Heart right ventricle (tissue), 16 donors: ENCODE results near the gene KHDRBS2. TPM values are rescaled to one million over a fixed set of nuclear protein-coding genes. Genes with fewer than 3 reads are reported as not detected.

Experiments used
- ATAC-seq, 8 donors: fragments of 200-7000 bp; cut with Tn5 transposase; one replicate each; pipeline ENCODE4 v1.9.1; 2020; ENCODE audit warnings: mild to moderate bottlenecking in 8 of 8, moderate library complexity in 8 of 8, moderate number of reproducible peaks in 1 of 8
- DNase-seq, 2 donors: peaks; one replicate each; pipeline ENCODE4 v3.0.0-alpha.2; 2020
- H3K27ac ChIP-seq, 10 donors: fragments of 200-600 bp; sonication (generic) in 2 of 10; one replicate each; pipeline versions ENCODE4 v1.5.0 to v1.8.0; 2020 to 2022; ENCODE audit warnings: mild to moderate bottlenecking in 3 of 10
- H3K27me3 ChIP-seq, 7 donors: fragments of 200-600 bp; one replicate each; pipeline ENCODE4 v1.8.0; 2021 to 2022; ENCODE audit warnings: mild to moderate bottlenecking in 2 of 7
- H3K36me3 ChIP-seq, 9 donors: fragments of 200-600 bp; sonication (generic) in 1 of 9; one replicate each; pipeline versions ENCODE4 v1.5.0 to v1.8.0; 2020 to 2022; ENCODE audit warnings: mild to moderate bottlenecking in 2 of 9
- H3K4me1 ChIP-seq, 9 donors: fragments of 200-600 bp; sonication (generic) in 1 of 9; one replicate each; pipeline versions ENCODE4 v1.5.0 to v1.8.0; 2020 to 2022; ENCODE audit warnings: mild to moderate bottlenecking in 4 of 9
- H3K4me3 ChIP-seq, 10 donors: fragments of 200-600 bp; sonication (generic) in 2 of 10; one replicate each; pipeline versions ENCODE4 v1.5.0 to v1.8.0; 2020 to 2022; ENCODE audit warnings: mild to moderate bottlenecking in 7 of 10, moderate library complexity in 2 of 10
- H3K9me3 ChIP-seq, 11 donors: fragments of 200-600 bp in 10 of 11; sonication (generic) in 2 of 11; one replicate each; pipeline versions ENCODE4 v1.5.0 to v1.8.0; 2013 to 2022; ENCODE audit warnings: mild to moderate bottlenecking in 2 of 11, control low read depth in 1 of 11, moderate library complexity in 1 of 11
- CTCF ChIP-seq, 9 donors: fragments of 200-600 bp; sonication (generic) in 2 of 9; IDR thresholded peaks; one replicate each; pipeline versions ENCODE4 v1.5.0 to v1.8.0; 2021 to 2022; ENCODE audit warnings: antibody characterized with exemption in 9 of 9, mild to moderate bottlenecking in 5 of 9, moderate library complexity in 1 of 9
- whole genome bisulfite sequencing, 2 donors: extraction: QIAGEN DNeasy Blood & Tissue Kit; methylation state at CpG; one replicate each; pipeline ENCODE4 v1.1.7; 2013; ENCODE audit warnings: inconsistent platforms in 1 of 2; 5-methylcytosine and 5-hydroxymethylcytosine counted together
- intact Hi-C, 10 donors: fragments of 100-400 bp; cut with DNase I; formaldehyde crosslinking; loops; one replicate each; pipeline versions ENCODE4 v1.11.1 to v1.14.2; 2022
- polyA plus RNA-seq, 2 donors: library from polyadenylated mRNA; stranded (reverse); fragments of 200-250 nt; gene quantifications; one replicate each; pipeline ENCODE4 v1.2.3, GENCODE V29; 2013
- total RNA-seq, 10 donors: library from RNA; stranded (reverse); fragmentation: NEBNext Ultra II Directional in 3 of 10; extraction: Animal tissue kit (Norgen Biotek cat#: 25700) in 3 of 10; gene quantifications; one replicate each; pipeline versions ENCODE4 v1.2.1 to v1.2.4, GENCODE V29; 2021 to 2023
- donor health status: Arrhythmogenic right ventricular cardiomyopathy.
- donor health status: ischemic (EF 13 %, LVEDD 7.1; RV severe dilation, severe dysfunction).
- donor health status: healthy with polysubstance abuse.
- donor health status: DM: no; HTN: yes; CAD: no.
- donor health status: DM: no; HTN: no; CAD: no.
- donor health status: ischemic (EF 25% LVEDD 6.9; RV normal size, moderate dysfunction).
- donor health status: ischemic (EF 25% LVEDD 5.7; RV mildly dilated, moderate dysfunction).
- donor health status: healthy.
- donor health status: DM: yes; HTN: yes; CAD: no.
- donor health status: Ischemic cardiomyopathy.
- donor health status: ischemic (EF 35%, LVEDD 5.7; RV mildly dilated, moderate dysfunction).
- donor health status: nonischemic (EF 11% LVEDD 7.7; RV severe dilation, severe dysfunction).
- donor health status: DM: yes; HTN: yes; CAD: no.
- donor health status: PGD.
- donor health status: ischemic (EF 29% LVEDD 5.4; RV normal size, mild dysfunction).
- donor health status: nonischemic (EF 23%, LVEDD 6.1; RV moderate dilation, normal function).

The KHDRBS2 gene
- total and polyA plus RNA-seq, 12 donors, result 0.09 to 0.15 (median 0.14) TPM; not detected in 9

GRCh38 chr6:62280099-62280498 is 5.9 kb downstream of the KHDRBS2 start:
- WGBS, 2 donors, result 84 to 89% methylated on average over 3 of the region's 3 CpGs
- Histone ChIP-seq H3K27me3 (peaks cover 0 to 16% (median 2%) of the 10 kb centered on the region in 7 donors), H3K36me3 (no peaks in the 10 kb centered on the region), H3K27ac (no peak overlapping the region), H3K4me3 (no peak overlapping the region), H3K9me3 (no peaks in the 10 kb centered on the region), H3K4me1 (peaks cover 0 to 2% (median 0%) of the 10 kb centered on the region in 9 donors)
- intact Hi-C loops, result no loop called here
- DNase-seq, result no peak
- ATAC-seq, result no peak
- no peak for TF ChIP-seq CTCF (IDR thresholded peaks at IDR 0.05)

GRCh38 chr6:62272114-62272513 is 13.9 kb downstream of the KHDRBS2 start:
- intact Hi-C loops, result no loop called here
- ATAC-seq (no peak), DNase-seq (no peak)
- 78 to 82% methylated on average over 1 of the region's 1 CpG for WGBS, 2 donors
- Histone ChIP-seq H3K4me3 (no peak overlapping the region), H3K36me3 (no peaks in the 10 kb centered on the region), H3K27ac (no peak overlapping the region), H3K9me3 (no peaks in the 10 kb centered on the region), H3K27me3 (no peaks in the 10 kb centered on the region), H3K4me1 (no peaks in the 10 kb centered on the region)
- TF ChIP-seq CTCF (IDR thresholded peaks at IDR 0.05), result no peak

GRCh38 chr6:62265906-62266525 is 20.0 kb downstream of the KHDRBS2 start:
- H3K4me3 ChIP-seq, result no peak overlapping the region
- TF ChIP-seq CTCF (IDR thresholded peaks at IDR 0.05), result no peak
- no peaks in the 10 kb centered on the region for H3K4me1 ChIP-seq
- no peaks in the 10 kb centered on the region for H3K9me3 ChIP-seq
- intact Hi-C loops, result no loop called here
- ATAC-seq, result no peak
- H3K27ac ChIP-seq, result no peak overlapping the region
- no peaks in the 10 kb centered on the region for H3K36me3 ChIP-seq
- H3K27me3 ChIP-seq, result no peaks in the 10 kb centered on the region
- DNase-seq, result no peak
- WGBS, 2 donors, result 54 to 55% methylated on average over 3 of the region's 3 CpGs

- DNase-seq (no peak), ATAC-seq (no peak)
- H3K4me1 ChIP-seq, result no peaks in the 10 kb centered on the region
- no peak overlapping the region for H3K27ac ChIP-seq
- no peaks in the 10 kb centered on the region for H3K9me3 ChIP-seq
- no peaks in the 10 kb centered on the region for H3K36me3 ChIP-seq
- no peak overlapping the region for H3K4me3 ChIP-seq
- intact Hi-C loops, result no loop called here
- 77 to 83% methylated on average over 3 of the region's 3 CpGs for WGBS, 2 donors
- H3K27me3 ChIP-seq, result no peaks in the 10 kb centered on the region
- no peak for TF ChIP-seq CTCF (IDR thresholded peaks at IDR 0.05)
These were observed 23.7 kb downstream of the KHDRBS2 start for GRCh38 chr6:62262283-62262682.
